Stomach (tissue), 4 donors: ENCODE data around the gene SNAPC4.

Experiments
- CTCF ChIP-seq, 7 experiments: fragments of 450-650 bp in 4 of 7; fragments of 200-600 bp in 3 of 7; sonication (generic) in 3 of 7; IDR thresholded peaks; one replicate each; pipeline ENCODE4 v1.5.1; 2016 to 2019; ENCODE audit warnings: antibody characterized with exemption in 7 of 7, control low read depth in 2 of 7, mild to moderate bottlenecking in 1 of 7
- EP300 ChIP-seq: sonication (generic); formaldehyde crosslinking; IDR thresholded peaks from one replicate; pipeline ENCODE4 v1.6.1; 2017; ENCODE audit warnings: antibody characterized with exemption

DNA sequence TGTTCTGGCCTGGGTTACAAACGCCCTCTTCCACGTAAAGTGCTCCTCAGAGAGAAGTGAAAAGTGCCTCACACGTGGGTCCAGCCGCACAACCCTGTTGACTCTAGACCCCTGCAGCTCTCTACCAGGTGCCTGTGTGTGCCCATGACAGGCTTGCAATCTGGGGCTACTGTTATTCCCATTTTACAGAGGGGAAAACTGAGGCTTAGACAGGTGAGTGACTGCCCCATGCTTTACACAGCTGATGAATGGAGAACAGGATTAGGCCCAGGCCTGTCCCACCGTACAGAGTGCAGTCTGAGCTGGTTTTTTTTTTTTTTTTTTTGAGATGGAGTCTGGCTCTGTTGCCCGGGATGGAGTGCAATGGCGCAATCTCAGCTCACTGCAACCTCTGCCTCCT lies 45.8 kb upstream of the SNAPC4 start:
- TF ChIP-seq CTCF (IDR thresholded peaks at IDR 0.05) (no peak), EP300 (no peak)
